Astrocyte (in vitro differentiated cells and primary cell): Measurements from ENCODE around the gene CCNL2. TPM values are rescaled to one million over a fixed set of nuclear protein-coding genes. Genes with fewer than 3 reads are reported as not detected.

Experiments
- DNase-seq: peaks from one replicate; pipeline ENCODE4 v3.0.0-alpha.2; 2010; ENCODE audit warnings: low read depth
- FAIRE-seq: peaks from 2 replicates; lab custom pipeline; 2011; peaks lifted over from hg19 to GRCh38; lab: Jason Lieb, UNC
- H2AFZ ChIP-seq: 2 replicates; pipeline ENCODE4 v1.6.0; 2012; ENCODE audit warnings: low read depth, low read length, inconsistent platforms
- H3K27ac ChIP-seq: 2 replicates; pipeline ENCODE4 v1.5.1; 2011; ENCODE audit warnings: low read depth, low read length, inconsistent platforms
- H3K27me3 ChIP-seq: 2 replicates; pipeline ENCODE4 v1.6.0; 2011; ENCODE audit warnings: low read length, inconsistent platforms; ENCODE audit not compliant: insufficient read depth
- H3K36me3 ChIP-seq: 2 replicates; pipeline ENCODE4 v1.5.1; 2011; ENCODE audit warnings: low read length, inconsistent platforms; ENCODE audit not compliant: insufficient read depth
- H3K4me1 ChIP-seq: 2 replicates; pipeline ENCODE4 v1.5.1; 2011; ENCODE audit warnings: low read length, inconsistent platforms; ENCODE audit not compliant: insufficient read depth
- H3K4me2 ChIP-seq: 2 replicates; pipeline ENCODE4 v1.6.0; 2012; ENCODE audit warnings: low read length, inconsistent platforms
- H3K4me3 ChIP-seq: 2 replicates; pipeline ENCODE4 v1.5.1; 2011; ENCODE audit warnings: low read depth, mild to moderate bottlenecking, low read length, inconsistent platforms; ENCODE audit not compliant: insufficient read depth
- H3K79me2 ChIP-seq: 2 replicates; pipeline ENCODE4 v1.6.0; 2012; ENCODE audit warnings: mild to moderate bottlenecking, low read length, inconsistent platforms; ENCODE audit not compliant: insufficient read depth
- H3K9ac ChIP-seq: 2 replicates; pipeline ENCODE4 v1.6.0; 2012; ENCODE audit warnings: mild to moderate bottlenecking, low read length, inconsistent platforms
- H3K9me3 ChIP-seq: 2 replicates; pipeline ENCODE4 v1.5.1; 2012; ENCODE audit warnings: low read depth, mild to moderate bottlenecking, low read length, inconsistent platforms; ENCODE audit not compliant: insufficient read depth
- H4K20me1 ChIP-seq: 2 replicates; pipeline ENCODE4 v1.6.0; 2012; ENCODE audit warnings: low read length, inconsistent platforms; ENCODE audit not compliant: insufficient read depth
- H3K27ac Mint-ChIP-seq: one replicate; pipeline ENCODE4 v1.8.0; 2021; ENCODE audit warnings: mild to moderate bottlenecking, mixed read lengths; ENCODE audit not compliant: unreplicated experiment
- H3K27me3 Mint-ChIP-seq: one replicate; pipeline ENCODE4 v1.8.0; 2021; ENCODE audit warnings: low read depth, mixed read lengths; ENCODE audit not compliant: unreplicated experiment
- H3K36me3 Mint-ChIP-seq: one replicate; pipeline ENCODE4 v1.8.0; 2021; ENCODE audit warnings: low read depth, mixed read lengths; ENCODE audit not compliant: unreplicated experiment
- H3K4me1 Mint-ChIP-seq: one replicate; pipeline ENCODE4 v1.8.0; 2021; ENCODE audit warnings: low read depth, mixed read lengths; ENCODE audit not compliant: unreplicated experiment
- H3K4me3 Mint-ChIP-seq: one replicate; pipeline ENCODE4 v1.8.0; 2021; ENCODE audit warnings: mild to moderate bottlenecking, moderate library complexity, mixed read lengths; ENCODE audit not compliant: unreplicated experiment
- H3K9me3 Mint-ChIP-seq: one replicate; pipeline ENCODE4 v1.8.0; 2021; ENCODE audit warnings: mild to moderate bottlenecking, mixed read lengths; ENCODE audit not compliant: unreplicated experiment
- CTCF ChIP-seq: IDR thresholded peaks from 2 replicates; pipeline ENCODE4 v1.5.1; 2011; ENCODE audit warnings: low read depth, mild to moderate bottlenecking, inconsistent platforms, low read length, moderate library complexity; ENCODE audit not compliant: insufficient read depth
- EZH2 ChIP-seq: IDR thresholded peaks from 2 replicates; pipeline ENCODE4 v1.6.1; 2012; ENCODE audit warnings: mild to moderate bottlenecking, low read length, inconsistent platforms; ENCODE audit not compliant: insufficient read depth
- total RNA-seq: library from RNA; stranded (reverse); gene quantifications from 2 replicates; pipeline ENCODE4 v1.2.1, GENCODE V29; 2021

The CCNL2 gene
- total RNA-seq, 1 donor from 2014 or later = 194 TPM

GRCh38 chr1:1381294-1381693 is 17.8 kb downstream of the CCNL2 start:
- no peak overlapping the region for H3K4me2 ChIP-seq
- no peak overlapping the region for H3K27ac ChIP-seq
- H3K9me3 ChIP-seq = no peaks in the 10 kb centered on the region
- no peaks in the 10 kb centered on the region for H3K27me3 Mint-ChIP-seq
- H3K27ac Mint-ChIP-seq = no peak overlapping the region
- H3K9me3 Mint-ChIP-seq = no peaks in the 10 kb centered on the region
- H3K9ac ChIP-seq = no peak overlapping the region
- peaks cover 24% of the 10 kb centered on the region for H4K20me1 ChIP-seq
- H3K36me3 ChIP-seq = peaks cover 8% of the 10 kb centered on the region
- H3K27me3 ChIP-seq = no peaks in the 10 kb centered on the region
- H3K4me3 Mint-ChIP-seq = no peak overlapping the region
- FAIRE-seq (no peak), DNase-seq (no peak)
- H3K4me3 ChIP-seq = no peak overlapping the region
- no peaks in the 10 kb centered on the region for H3K4me1 ChIP-seq
- peaks cover 6% of the 10 kb centered on the region for H3K36me3 Mint-ChIP-seq
- no peaks in the 10 kb centered on the region for H3K4me1 Mint-ChIP-seq
- peaks cover 20% of the 10 kb centered on the region for H3K79me2 ChIP-seq
- no peak overlapping the region for H2AFZ ChIP-seq
- TF ChIP-seq CTCF (no peak), EZH2 (no peak)

GRCh38 chr1:1380860-1381259 is 18.3 kb downstream of the CCNL2 start:
- no peak overlapping the region for H2AFZ ChIP-seq

More at GRCh38 chr1:1380860-1381259, 18.3 kb downstream of the CCNL2 start:
- H3K27me3 ChIP-seq = no peaks in the 10 kb centered on the region
- Mint-ChIP-seq H3K9me3 (no peaks in the 10 kb centered on the region), H3K27ac (no peak overlapping the region), H3K36me3 (peaks cover 5% of the 10 kb centered on the region), H3K27me3 (no peaks in the 10 kb centered on the region), H3K4me1 (no peaks in the 10 kb centered on the region), H3K4me3 (no peak overlapping the region)
- peaks cover 4% of the 10 kb centered on the region for H3K36me3 ChIP-seq
- DNase-seq = no peak
- peaks cover 3% of the 10 kb centered on the region for H3K4me1 ChIP-seq
- FAIRE-seq = no peak
- H3K79me2 ChIP-seq = peaks cover 19% of the 10 kb centered on the region
- TF ChIP-seq EZH2 (no peak), CTCF (no peak)
- H3K27ac ChIP-seq = no peak overlapping the region
- no peak overlapping the region for H3K4me3 ChIP-seq
- no peak overlapping the region for H3K9ac ChIP-seq
- no peaks in the 10 kb centered on the region for H3K9me3 ChIP-seq
- H4K20me1 ChIP-seq = peaks cover 20% of the 10 kb centered on the region
- no peak overlapping the region for H3K4me2 ChIP-seq
